Measurements from ENCODE around the gene PRSS2.
A peak's percentile ranks its signal among the peaks of the same experiment; 100 is the strongest.

DNA sequence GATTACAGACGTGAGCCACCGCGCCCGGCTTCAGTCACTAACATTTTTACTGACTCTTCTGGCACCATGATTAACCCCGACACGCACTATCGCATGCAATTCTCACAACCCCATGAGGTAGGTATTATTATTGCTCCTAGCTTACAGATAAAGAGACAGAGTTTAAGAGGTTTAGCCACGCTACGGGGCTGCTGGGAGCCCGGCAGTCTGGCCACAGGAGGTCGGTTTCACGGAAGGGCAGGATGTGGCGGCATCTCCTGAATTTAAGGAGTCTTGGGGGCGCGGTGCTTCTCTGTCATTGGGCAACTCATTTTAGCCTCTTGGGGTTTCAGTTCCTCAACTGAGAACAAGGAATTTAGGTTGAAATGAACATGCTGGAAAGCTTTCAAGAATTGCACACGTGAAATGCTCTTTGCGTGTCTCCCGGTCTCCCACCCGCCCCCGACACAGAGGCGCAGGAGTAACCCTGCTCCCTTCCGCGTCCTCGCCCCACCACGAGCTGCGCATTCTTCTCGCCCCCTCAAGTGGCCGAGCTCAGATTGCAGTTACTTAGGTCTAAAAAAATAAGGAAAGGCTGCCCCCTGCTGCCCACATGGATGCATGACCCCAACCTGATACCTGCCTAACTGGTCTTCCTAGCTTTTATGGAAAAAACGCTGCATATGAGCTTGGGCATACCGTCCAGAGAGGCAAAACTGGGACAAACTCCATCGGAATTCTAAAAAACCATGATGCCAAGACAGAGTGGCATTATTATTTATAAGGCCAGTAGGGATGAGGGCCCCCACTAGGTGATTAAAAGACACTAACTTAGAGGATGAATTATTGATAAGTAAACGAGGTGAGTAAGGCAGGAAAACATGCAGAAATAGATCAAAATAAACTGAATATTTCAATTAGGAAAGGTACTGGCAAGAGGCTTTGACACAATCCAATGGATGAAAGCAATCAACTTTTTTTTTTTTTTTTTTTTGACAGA, 12.4 kb downstream of the PRSS2 start:
- TF ChIP-seq, protein P1, sequence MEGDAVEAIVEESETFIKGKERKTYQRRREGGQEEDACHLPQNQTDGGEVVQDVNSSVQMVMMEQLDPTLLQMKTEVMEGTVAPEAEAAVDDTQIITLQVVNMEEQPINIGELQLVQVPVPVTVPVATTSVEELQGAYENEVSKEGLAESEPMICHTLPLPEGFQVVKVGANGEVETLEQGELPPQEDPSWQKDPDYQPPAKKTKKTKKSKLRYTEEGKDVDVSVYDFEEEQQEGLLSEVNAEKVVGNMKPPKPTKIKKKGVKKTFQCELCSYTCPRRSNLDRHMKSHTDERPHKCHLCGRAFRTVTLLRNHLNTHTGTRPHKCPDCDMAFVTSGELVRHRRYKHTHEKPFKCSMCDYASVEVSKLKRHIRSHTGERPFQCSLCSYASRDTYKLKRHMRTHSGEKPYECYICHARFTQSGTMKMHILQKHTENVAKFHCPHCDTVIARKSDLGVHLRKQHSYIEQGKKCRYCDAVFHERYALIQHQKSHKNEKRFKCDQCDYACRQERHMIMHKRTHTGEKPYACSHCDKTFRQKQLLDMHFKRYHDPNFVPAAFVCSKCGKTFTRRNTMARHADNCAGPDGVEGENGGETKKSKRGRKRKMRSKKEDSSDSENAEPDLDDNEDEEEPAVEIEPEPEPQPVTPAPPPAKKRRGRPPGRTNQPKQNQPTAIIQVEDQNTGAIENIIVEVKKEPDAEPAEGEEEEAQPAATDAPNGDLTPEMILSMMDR (IDR thresholded peaks at IDR 0.05; ENCODE audit: poor library complexity) = peak; percentile 99
- TF ChIP-seq EZH2 (IDR thresholded peaks at IDR 0.05; ENCODE audit: borderline replicate concordance) = no peak

Measured in hepatocyte (in vitro differentiated cells).